Myocyte (in vitro differentiated cells): ENCODE measurements around the gene BTF3L4. TPM values are rescaled to one million over a fixed set of nuclear protein-coding genes. Genes with fewer than 3 reads are reported as not detected.
A peak's percentile ranks its signal among the peaks of the same experiment; 100 is the strongest.
"Not testable (repeated sequence)": the region's sequence is repeated elsewhere in the genome, so short reads cannot be mapped to it uniquely, and the experiment has no call there.

ENCODE experiments used
- DNase-seq: peaks from one replicate; pipeline ENCODE4 v3.0.0-alpha.2; 2012; ENCODE audit warnings: low read depth
- total RNA-seq: library from RNA; depleted of rRNA; stranded (reverse); fragments of >200 nt; gene quantifications from 2 replicates; pipeline ENCODE4 v1.2.3, GENCODE V29; 2014

The BTF3L4 gene
- total RNA-seq, 1 donor from 2014 or later: 86.9 TPM

- DNase-seq: peak; percentile 87
These were observed 829 bp upstream of the BTF3L4 start, which contains the start of gene TXNDC12 for GRCh38 chr1:52055066-52055865. TXNDC12 (minus strand) TSS chr1:52055191; CDS start chr1:52055096, 95 bp downstream.

- DNase-seq: no peak
These were observed 281 bp upstream of the BTF3L4 start for GRCh38 chr1:52055866-52056162.

- peak; percentile 67 for DNase-seq
These were observed 789 bp downstream of the BTF3L4 start for GRCh38 chr1:52056937-52057231.

- no peak for DNase-seq
These were observed 1.2 kb downstream of the BTF3L4 start for GRCh38 chr1:52057255-52057654.

GRCh38 chr1:52057876-52058415, 1.9 kb downstream of the BTF3L4 start:
- no peak for DNase-seq

- DNase-seq: peak; percentile 23
These were observed 3.2 kb downstream of the BTF3L4 start for GRCh38 chr1:52059321-52059720.

GRCh38 chr1:52059888-52060287, 3.8 kb downstream of the BTF3L4 start:
- no peak for DNase-seq

GRCh38 chr1:52060822-52061221, 4.7 kb downstream of the BTF3L4 start:
- no peak for DNase-seq

GRCh38 chr1:52063192-52063591, 7.1 kb downstream of the BTF3L4 start:
- no peak for DNase-seq

GRCh38 chr1:52070704-52071103, 14.6 kb downstream of the BTF3L4 start:
- no peak for DNase-seq

- DNase-seq: no peak
These were observed 16.2 kb downstream of the BTF3L4 start for GRCh38 chr1:52072291-52072690.

- not testable (repeated sequence) for DNase-seq
These were observed 21.2 kb downstream of the BTF3L4 start for GRCh38 chr1:52077277-52077676.

- DNase-seq: no peak
These were observed 23.9 kb downstream of the BTF3L4 start for GRCh38 chr1:52080014-52080415.

GRCh38 chr1:52087892-52088291, 31.8 kb downstream of the BTF3L4 start:
- not testable (repeated sequence) for DNase-seq

- DNase-seq: not testable (repeated sequence)
These were observed 38.2 kb downstream of the BTF3L4 start for GRCh38 chr1:52094300-52094699.

GRCh38 chr1:52096216-52096615, 40.1 kb downstream of the BTF3L4 start:
- DNase-seq: no peak

- no peak for DNase-seq
These were observed 42.2 kb downstream of the BTF3L4 start for GRCh38 chr1:52098139-52098871.

GRCh38 chr1:52102336-52103013, 46.4 kb downstream of the BTF3L4 start:
- DNase-seq: no peak

GRCh38 chr1:52111492-52111891, 55.4 kb downstream of the BTF3L4 start:
- no peak for DNase-seq

GRCh38 chr1:52112489-52112888, 56.4 kb downstream of the BTF3L4 start:
- no peak for DNase-seq

- no peak for DNase-seq
These were observed 63.4 kb downstream of the BTF3L4 start for GRCh38 chr1:52119301-52120079.
